ENCODE results near the gene IL22RA2. TPM values are rescaled to one million over a fixed set of nuclear protein-coding genes. Genes with fewer than 3 reads are reported as not detected.

The IL22RA2 gene
- total and polyA plus RNA-seq, 9 of the 15 experiments (the other 6 are each of a cell fraction or from before 2014, with no cell fraction given): 0.03 TPM; not detected in 8

- peak; percentile 70 for TF ChIP-seq VEZF1 (CRISPR knock-in tag; IDR thresholded peaks at IDR 0.05)
- no peak for TF ChIP-seq HOXB6 (CRISPR knock-in tag; IDR thresholded peaks at IDR 0.05; ENCODE audit: borderline replicate concordance)
- TF ChIP-seq SMC3 (conservative IDR thresholded peaks at IDR 0.05; ENCODE audit: insufficient read depth, low read depth, low read length): 0 out of 2 replicates have a peak, but pooled peaks have one; percentile 19
- TF ChIP-seq IRF2 (CRISPR knock-in tag; IDR thresholded peaks at IDR 0.05): no peak
- no peak for TF ChIP-seq YBX1 (IDR thresholded peaks at IDR 0.05)
- 0 out of 2 replicates have a peak, but pooled peaks have one; percentile 59 for TF ChIP-seq ZEB2 (IDR thresholded peaks at IDR 0.05)
- peak; percentile 87 to 89 for TF ChIP-seq NRF1 (conservative IDR thresholded peaks at IDR 0.05 in 1 of 2, IDR thresholded peaks at IDR 0.05 in 1 of 2)
- 0 out of 2 replicates have a peak, but pooled peaks have one; percentile 77 for TF ChIP-seq AFF4 (CRISPR knock-in tag; IDR thresholded peaks at IDR 0.05)
- no peak for TF ChIP-seq FOXA3 (CRISPR knock-in tag; conservative IDR thresholded peaks at IDR 0.05 in 1 of 2, IDR thresholded peaks at IDR 0.05 in 1 of 2)
- TF ChIP-seq BRD4 (IDR thresholded peaks at IDR 0.05): no peak
- no peak for TF ChIP-seq ATF4 (CRISPR knock-in tag; IDR thresholded peaks at IDR 0.05)
- no peak; the same call in 1 of the 2 replicates for TF ChIP-seq REST (IDR thresholded peaks at IDR 0.05; ENCODE audit: borderline replicate concordance)
- peak; percentile 43; the same call in 1 of the 2 replicates for TF ChIP-seq REST (CRISPR knock-in tag; IDR thresholded peaks at IDR 0.05; ENCODE audit: low read depth)
Measured at GRCh38 chr6:137218917-137219663, 45.6 kb upstream of the IL22RA2 start, which contains the start of gene IFNGR1 (continued).

Data from K562 (cell line).